A549 (cell line): ENCODE data around the gene KCTD6. TPM values are rescaled to one million over a fixed set of nuclear protein-coding genes. Genes with fewer than 3 reads are reported as not detected.
A peak's percentile ranks its signal among the peaks of the same experiment; 100 is the strongest.

Source experiments
- ATAC-seq, 2 experiments: fragments of 200-7000 bp in 1 of 2; fragments of >200 bp in 1 of 2; cut with Nextera tagmentation in 1 of 2; cut with Tn5 transposase in 1 of 2; 3 replicates each; pipeline versions ENCODE4 v1.8.0 to v1.9.1; 2018 to 2020; ENCODE audit warnings: mild to moderate bottlenecking in 1 of 2, moderate library complexity in 1 of 2
- CTCF ChIA-PET: fragments of 300-600 bp; sonication (Branson Sonifier 250); formaldehyde crosslinking; extraction: SDS; loops from one replicate; lab custom pipeline; 2021; ENCODE audit warnings: antibody characterized with exemption, inconsistent platforms; lab: Yijun Ruan, JAX
- POLR2A ChIA-PET: fragments of 350-600 bp; formaldehyde crosslinking; extraction: SDS; loops from one replicate; lab custom pipeline; 2021; ENCODE audit warnings: antibody characterized with exemption, inconsistent platforms; lab: Yijun Ruan, JAX
- DNase-seq, 2 experiments: peaks; one replicate each; pipeline versions ENCODE4 v3.0.0 to v3.0.0-alpha.2; 2011 to 2016; ENCODE audit warnings: low read depth in 1 of 2, low spot score in 1 of 2
- FAIRE-seq: peaks from 2 replicates; lab custom pipeline; 2011; peaks lifted over from hg19 to GRCh38; lab: Jason Lieb, UNC
- H3K27ac ChIP-seq, 2 experiments: fragments of >200 bp; sonication (Bioruptor Twin); formaldehyde crosslinking; 3 replicates each; pipeline ENCODE4 v1.5.1; 2016 to 2017
- H3K4me1 ChIP-seq: fragments of >200 bp; sonication (Bioruptor Twin); formaldehyde crosslinking; 3 replicates; pipeline ENCODE4 v1.6.1; 2016
- H3K4me2 ChIP-seq: fragments of >200 bp; sonication (Bioruptor Twin); formaldehyde crosslinking; 3 replicates; pipeline ENCODE4 v1.6.1; 2016
- H3K4me3 ChIP-seq: fragments of >200 bp; sonication (Bioruptor Twin); formaldehyde crosslinking; 3 replicates; pipeline ENCODE4 v1.5.1; 2016
- H3K9me3 ChIP-seq: fragments of >200 bp; sonication (Bioruptor Twin); formaldehyde crosslinking; 3 replicates; pipeline ENCODE4 v1.6.1; 2016
- BHLHE40 ChIP-seq: IDR thresholded peaks from 2 replicates; pipeline ENCODE4 v1.6.1; 2012; ENCODE audit warnings: low read depth, low read length, inconsistent platforms
- CBX8 ChIP-seq: fragments of 200-600 bp; sonication (generic); IDR thresholded peaks from 2 replicates; pipeline ENCODE4 v1.6.1; 2016
- CHD4 ChIP-seq: fragments of 200-600 bp; sonication (generic); IDR thresholded peaks from 2 replicates; pipeline ENCODE4 v1.6.1; 2016; ENCODE audit warnings: antibody characterized with exemption, mild to moderate bottlenecking, borderline replicate concordance
- EHMT2 ChIP-seq: fragments of 200-600 bp; sonication (generic); IDR thresholded peaks from 2 replicates; pipeline ENCODE4 v1.6.1; 2016; ENCODE audit warnings: antibody characterized with exemption, low read depth, mild to moderate bottlenecking, moderate library complexity
- ESRRA ChIP-seq: fragments of 150-350 bp; IDR thresholded peaks from 2 replicates; pipeline ENCODE4 v1.6.1; 2014; ENCODE audit warnings: mild to moderate bottlenecking, low read length, borderline replicate concordance
- FOSL2 ChIP-seq, 2 experiments: fragments of 450-650 bp in 1 of 2; fragments of >200 bp in 1 of 2; sonication (Bioruptor Twin) in 1 of 2; formaldehyde crosslinking; IDR thresholded peaks; 2 replicates each; pipeline versions ENCODE4 v1.5.0 to v1.6.1; 2016 to 2020; ENCODE audit warnings: mild to moderate bottlenecking in 1 of 2, moderate library complexity in 1 of 2
- FOXS1 ChIP-seq: fragments of 250-450 bp; sonication (Bioruptor Pico); IDR thresholded peaks from 2 replicates; pipeline ENCODE4 v1.5.0; 2020; ENCODE audit warnings: mild to moderate bottlenecking, moderate library complexity
- HEYL ChIP-seq: fragments of 250-450 bp; sonication (Bioruptor Pico); IDR thresholded peaks from 2 replicates; pipeline ENCODE4 v1.8.0; 2021; ENCODE audit warnings: mild to moderate bottlenecking, moderate library complexity
- JUN ChIP-seq, 2 experiments: fragments of >200 bp; sonication (Bioruptor Twin); formaldehyde crosslinking; IDR thresholded peaks; 2 replicates in 1 of 2; 3 replicates in 1 of 2; pipeline ENCODE4 v1.6.1; 2016 to 2017
- KDM1A ChIP-seq: fragments of 200-600 bp; sonication (generic); IDR thresholded peaks from 2 replicates; pipeline ENCODE4 v1.6.1; 2016; ENCODE audit warnings: low read depth, mild to moderate bottlenecking
- KDM5A ChIP-seq: fragments of 200-600 bp; sonication (generic); IDR thresholded peaks from 2 replicates; pipeline ENCODE4 v1.6.1; 2016; ENCODE audit warnings: antibody characterized with exemption, mild to moderate bottlenecking
- MAFK ChIP-seq: fragments of 450-650 bp; IDR thresholded peaks from 2 replicates; pipeline ENCODE4 v1.6.1; 2014; ENCODE audit not compliant: partially characterized antibody
- MYC ChIP-seq: IDR thresholded peaks from 2 replicates; pipeline ENCODE4 v1.6.1; 2012; ENCODE audit warnings: mild to moderate bottlenecking, inconsistent platforms, low read length, improper control_type of control experiment, borderline replicate concordance
- NPAS2 ChIP-seq: fragments of 250-450 bp; sonication (Bioruptor Pico); IDR thresholded peaks from 2 replicates; pipeline ENCODE4 v1.8.0; 2022; ENCODE audit warnings: mild to moderate bottlenecking, moderate library complexity, borderline replicate concordance
- NR3C1 ChIP-seq: fragments of >200 bp; sonication (Bioruptor Twin); formaldehyde crosslinking; IDR thresholded peaks from 3 replicates; pipeline ENCODE4 v1.6.1; 2017
- PHF8 ChIP-seq: fragments of 200-600 bp; sonication (generic); IDR thresholded peaks from 2 replicates; pipeline ENCODE4 v1.6.1; 2016; ENCODE audit warnings: low read depth, mild to moderate bottlenecking, antibody characterized with exemption, moderate library complexity, borderline replicate concordance
- RAD21 ChIP-seq, 2 experiments: fragments of >200 bp in 1 of 2; sonication (Bioruptor Twin) in 1 of 2; formaldehyde crosslinking in 1 of 2; IDR thresholded peaks in 1 of 2; conservative IDR thresholded peaks in 1 of 2; 2 replicates in 1 of 2; 3 replicates in 1 of 2; pipeline ENCODE4 v1.6.1; 2012 to 2018; ENCODE audit warnings: inconsistent platforms in 1 of 2
- SMC3 ChIP-seq: fragments of >200 bp; sonication (Bioruptor Twin); formaldehyde crosslinking; IDR thresholded peaks from 3 replicates; pipeline ENCODE4 v1.6.1; 2018; ENCODE audit warnings: inconsistent platforms
- TFCP2L1 ChIP-seq: fragments of 250-450 bp; sonication (Bioruptor Pico); IDR thresholded peaks from 2 replicates; pipeline ENCODE4 v1.5.0; 2021; ENCODE audit warnings: mild to moderate bottlenecking
- ZSCAN20 ChIP-seq: fragments of 250-450 bp; sonication (Bioruptor Pico); IDR thresholded peaks from 2 replicates; pipeline ENCODE4 v1.8.0; 2022; ENCODE audit warnings: mild to moderate bottlenecking, moderate library complexity
- WGBS: methylation state at CpG from one replicate; pipeline ENCODE4 v1.1.6; 2017; ENCODE audit errors: missing lambda C conversion rate; 5-methylcytosine and 5-hydroxymethylcytosine counted together
- polyA plus RNA-seq, 4 experiments: library from polyadenylated mRNA; depleted of rRNA in 3 of 4; stranded (reverse); fragments of >200 nt; fragmentation: RNase III in 1 of 4; extraction: RNeasy Plus Mini Kit Qiagen cat#74134 plus additional on column Dnase treatment in 1 of 4; gene quantifications; 2 replicates in 3 of 4; 3 replicates in 1 of 4; pipeline ENCODE4 v1.2.3, GENCODE V29; 2011 to 2017
- TF ChIP-seq, protein P1 (sequence below): fragments of >200 bp; sonication (Bioruptor Twin); formaldehyde crosslinking; IDR thresholded peaks from 3 replicates; pipeline ENCODE4 v1.5.1; 2016
- TF ChIP-seq, protein P2 (sequence below): fragments of 250-450 bp; sonication (Bioruptor Pico); IDR thresholded peaks from 2 replicates; pipeline ENCODE4 v1.5.0; 2021; ENCODE audit warnings: mild to moderate bottlenecking, moderate library complexity, borderline replicate concordance
- TF ChIP-seq, protein P3 (sequence below): fragments of >200 bp; sonication (Bioruptor Twin); formaldehyde crosslinking; IDR thresholded peaks from 3 replicates; pipeline ENCODE4 v1.6.1; 2016
- TF ChIP-seq, protein P4 (sequence below): IDR thresholded peaks from 2 replicates; pipeline ENCODE4 v1.6.1; 2012

Gene KCTD6
- polyA plus RNA-seq, 2 of the 4 experiments (the other 2 are of a cell fraction), result 8.1 to 24.4 TPM

DNA sequence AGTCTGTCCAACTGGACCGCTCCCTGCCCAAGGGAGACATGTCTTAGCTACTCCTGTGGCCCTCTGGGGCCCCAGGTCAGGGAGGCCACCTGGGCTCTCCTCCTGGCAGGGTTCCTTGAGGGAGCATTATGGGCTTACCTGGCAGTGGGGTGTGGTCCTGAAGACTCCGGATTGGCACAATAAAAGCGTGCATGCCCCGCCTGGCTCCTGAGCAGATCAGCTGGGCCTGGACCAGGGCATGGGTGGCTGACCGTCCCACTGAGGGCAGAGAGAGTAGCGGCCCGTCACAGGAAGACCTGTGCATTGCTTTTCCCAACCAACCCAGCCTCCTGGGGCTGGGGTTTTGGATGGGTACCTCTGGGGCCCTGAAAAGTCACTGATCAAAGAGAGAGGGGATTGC is 39.7 kb downstream of the KCTD6 start:
- ATAC-seq, result no peak
- H3K4me2 ChIP-seq, result no peak overlapping the region
- ChIA-PET CTCF (interaction anchor here (0.6 to 2.3 kb wide), 22 partner anchors 9 to 224 kb away, joined by 3 to 12 read pairs (median 4); partner anchors contain the start of genes HTD2, KCTD6 and RPP14), POLR2A (no interaction called here)
- no peak overlapping the region for H3K4me3 ChIP-seq
- TF ChIP-seq PHF8 (no peak), ESRRA (no peak), ZSCAN20 (no peak), CBX8 (no peak), BHLHE40 (no peak), RAD21 (conservative IDR thresholded peaks at IDR 0.05 in 1 of 2, IDR thresholded peaks at IDR 0.05 in 1 of 2) (no peak), KDM1A (no peak), FOSL2 (IDR thresholded peaks at IDR 0.05) (no peak), FOSL2 (CRISPR knock-in tag; IDR thresholded peaks at IDR 0.05) (no peak), CHD4 (no peak), MYC (no peak), FOXS1 (CRISPR knock-in tag) (no peak), KDM5A (no peak), NPAS2 (CRISPR knock-in tag) (no peak), MAFK (no peak)
- no peaks in the 10 kb centered on the region for H3K9me3 ChIP-seq
- WGBS, result 80% methylated on average over 1 of the region's 7 CpGs
- no peak overlapping the region for H3K27ac ChIP-seq
- peaks cover 55% of the 10 kb centered on the region for H3K4me1 ChIP-seq
- no peak for DNase-seq
- no peak for FAIRE-seq

DNA sequence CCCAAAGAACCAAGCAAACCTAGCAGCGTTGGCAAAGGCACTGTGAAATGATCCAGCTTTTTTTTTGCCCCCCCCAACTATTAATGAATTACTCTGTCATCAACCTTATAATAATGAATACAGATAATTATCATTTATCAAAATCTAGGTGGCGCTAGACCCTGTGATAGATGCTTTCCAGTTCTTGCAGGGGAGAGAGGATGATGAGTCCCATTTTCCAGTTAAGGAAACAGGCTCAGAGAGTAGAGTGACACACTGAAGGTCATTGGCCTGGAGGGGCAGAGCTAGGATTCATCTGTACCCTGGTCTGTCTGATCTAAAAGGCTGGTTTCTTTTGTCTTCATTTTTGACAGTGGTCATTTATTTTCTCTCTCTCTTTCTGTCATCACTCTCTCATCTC is 40.1 kb downstream of the KCTD6 start:
- H3K9me3 ChIP-seq, result no peaks in the 10 kb centered on the region
- DNase-seq, result peak in 1 of 2 experiments; percentile 49
- WGBS, result 47% methylated on average over 2 of the region's 2 CpGs
- TF ChIP-seq CHD4, result no peak
- TF ChIP-seq, protein P1, sequence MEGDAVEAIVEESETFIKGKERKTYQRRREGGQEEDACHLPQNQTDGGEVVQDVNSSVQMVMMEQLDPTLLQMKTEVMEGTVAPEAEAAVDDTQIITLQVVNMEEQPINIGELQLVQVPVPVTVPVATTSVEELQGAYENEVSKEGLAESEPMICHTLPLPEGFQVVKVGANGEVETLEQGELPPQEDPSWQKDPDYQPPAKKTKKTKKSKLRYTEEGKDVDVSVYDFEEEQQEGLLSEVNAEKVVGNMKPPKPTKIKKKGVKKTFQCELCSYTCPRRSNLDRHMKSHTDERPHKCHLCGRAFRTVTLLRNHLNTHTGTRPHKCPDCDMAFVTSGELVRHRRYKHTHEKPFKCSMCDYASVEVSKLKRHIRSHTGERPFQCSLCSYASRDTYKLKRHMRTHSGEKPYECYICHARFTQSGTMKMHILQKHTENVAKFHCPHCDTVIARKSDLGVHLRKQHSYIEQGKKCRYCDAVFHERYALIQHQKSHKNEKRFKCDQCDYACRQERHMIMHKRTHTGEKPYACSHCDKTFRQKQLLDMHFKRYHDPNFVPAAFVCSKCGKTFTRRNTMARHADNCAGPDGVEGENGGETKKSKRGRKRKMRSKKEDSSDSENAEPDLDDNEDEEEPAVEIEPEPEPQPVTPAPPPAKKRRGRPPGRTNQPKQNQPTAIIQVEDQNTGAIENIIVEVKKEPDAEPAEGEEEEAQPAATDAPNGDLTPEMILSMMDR, result peak; percentile 31
- H3K4me2 ChIP-seq, result no peak overlapping the region
- H3K4me1 ChIP-seq, result peaks cover 55% of the 10 kb centered on the region
- H3K4me3 ChIP-seq, result no peak overlapping the region
- no peak for FAIRE-seq
- ChIA-PET POLR2A (no interaction called here), CTCF (interaction anchor here (0.6 to 2.3 kb wide), 21 partner anchors 9 to 225 kb away, joined by 3 to 12 read pairs (median 4); partner anchors contain the start of genes HTD2, KCTD6 and RPP14)
- ATAC-seq, result peak; percentile 26 to 46; a peak in 4 of 6 replicates
- H3K27ac ChIP-seq, result no peak overlapping the region

DNA sequence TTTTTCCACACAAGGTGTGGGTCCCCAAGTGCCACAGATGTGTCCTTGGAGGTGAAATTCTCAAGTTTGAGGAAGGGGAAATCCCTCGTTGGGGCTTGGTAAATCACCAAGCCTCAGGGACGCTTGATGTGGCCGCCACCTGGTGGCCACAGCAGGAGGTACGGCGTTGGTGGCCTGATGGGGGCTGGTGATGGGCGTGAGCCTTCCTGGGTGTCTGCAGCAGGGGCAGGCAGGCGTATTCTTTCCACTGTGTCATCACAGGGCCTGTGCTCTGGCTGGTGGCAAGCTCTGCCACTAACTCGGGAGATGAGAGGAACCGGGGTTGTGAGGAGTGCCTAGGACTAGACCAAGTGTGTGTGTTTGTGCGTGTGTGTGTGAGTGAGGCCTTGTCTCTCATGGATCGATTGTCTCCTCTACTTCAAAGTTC is 40.9 kb downstream of the KCTD6 start:
- Histone ChIP-seq H3K4me3 (no peak overlapping the region), H3K4me2 (0 out of 3 replicates have a peak overlapping the region, but pooled peaks have one; percentile 16), H3K9me3 (no peaks in the 10 kb centered on the region), H3K27ac (peak overlapping the region; percentile 30 to 64; a peak in 5 of 6 replicates), H3K4me1 (peaks cover 60% of the 10 kb centered on the region)
- no peak for FAIRE-seq
- peak; percentile 69 to 74 for DNase-seq
- ATAC-seq, result peak; percentile 76 to 85; a peak in 5 of 6 replicates
- ChIA-PET CTCF (interaction anchor here (0.5 to 2.3 kb wide), 17 partner anchors 10 to 226 kb away, joined by 3 to 11 read pairs (median 4); partner anchors contain the start of genes HTD2 and RPP14), POLR2A (no interaction called here)
- 38% methylated on average over 6 of the region's 11 CpGs for WGBS
- TF ChIP-seq, protein P1, result peak; percentile 80
- TF ChIP-seq, protein P2, sequence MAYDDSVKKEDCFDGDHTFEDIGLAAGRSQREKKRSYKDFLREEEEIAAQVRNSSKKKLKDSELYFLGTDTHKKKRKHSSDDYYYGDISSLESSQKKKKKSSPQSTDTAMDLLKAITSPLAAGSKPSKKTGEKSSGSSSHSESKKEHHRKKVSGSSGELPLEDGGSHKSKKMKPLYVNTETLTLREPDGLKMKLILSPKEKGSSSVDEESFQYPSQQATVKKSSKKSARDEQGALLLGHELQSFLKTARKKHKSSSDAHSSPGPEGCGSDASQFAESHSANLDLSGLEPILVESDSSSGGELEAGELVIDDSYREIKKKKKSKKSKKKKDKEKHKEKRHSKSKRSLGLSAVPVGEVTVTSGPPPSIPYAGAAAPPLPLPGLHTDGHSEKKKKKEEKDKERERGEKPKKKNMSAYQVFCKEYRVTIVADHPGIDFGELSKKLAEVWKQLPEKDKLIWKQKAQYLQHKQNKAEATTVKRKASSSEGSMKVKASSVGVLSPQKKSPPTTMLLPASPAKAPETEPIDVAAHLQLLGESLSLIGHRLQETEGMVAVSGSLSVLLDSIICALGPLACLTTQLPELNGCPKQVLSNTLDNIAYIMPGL (CRISPR knock-in tag), result no peak
- TF ChIP-seq SMC3 (peak; percentile 93), MYC (no peak), CHD4 (no peak), EHMT2 (no peak), FOSL2 (IDR thresholded peaks at IDR 0.05) (no peak), FOSL2 (CRISPR knock-in tag; IDR thresholded peaks at IDR 0.05) (no peak), TFCP2L1 (no peak), RAD21 (conservative IDR thresholded peaks at IDR 0.05 in 1 of 2, IDR thresholded peaks at IDR 0.05 in 1 of 2) (peak; percentile 85), JUN (IDR thresholded peaks at IDR 0.05) (no peak), NR3C1 (no peak), HEYL (CRISPR knock-in tag) (no peak)
- TF ChIP-seq, protein P3, sequence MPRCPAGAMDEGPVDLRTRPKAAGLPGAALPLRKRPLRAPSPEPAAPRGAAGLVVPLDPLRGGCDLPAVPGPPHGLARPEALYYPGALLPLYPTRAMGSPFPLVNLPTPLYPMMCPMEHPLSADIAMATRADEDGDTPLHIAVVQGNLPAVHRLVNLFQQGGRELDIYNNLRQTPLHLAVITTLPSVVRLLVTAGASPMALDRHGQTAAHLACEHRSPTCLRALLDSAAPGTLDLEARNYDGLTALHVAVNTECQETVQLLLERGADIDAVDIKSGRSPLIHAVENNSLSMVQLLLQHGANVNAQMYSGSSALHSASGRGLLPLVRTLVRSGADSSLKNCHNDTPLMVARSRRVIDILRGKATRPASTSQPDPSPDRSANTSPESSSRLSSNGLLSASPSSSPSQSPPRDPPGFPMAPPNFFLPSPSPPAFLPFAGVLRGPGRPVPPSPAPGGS, result no peak
- TF ChIP-seq, protein P4, sequence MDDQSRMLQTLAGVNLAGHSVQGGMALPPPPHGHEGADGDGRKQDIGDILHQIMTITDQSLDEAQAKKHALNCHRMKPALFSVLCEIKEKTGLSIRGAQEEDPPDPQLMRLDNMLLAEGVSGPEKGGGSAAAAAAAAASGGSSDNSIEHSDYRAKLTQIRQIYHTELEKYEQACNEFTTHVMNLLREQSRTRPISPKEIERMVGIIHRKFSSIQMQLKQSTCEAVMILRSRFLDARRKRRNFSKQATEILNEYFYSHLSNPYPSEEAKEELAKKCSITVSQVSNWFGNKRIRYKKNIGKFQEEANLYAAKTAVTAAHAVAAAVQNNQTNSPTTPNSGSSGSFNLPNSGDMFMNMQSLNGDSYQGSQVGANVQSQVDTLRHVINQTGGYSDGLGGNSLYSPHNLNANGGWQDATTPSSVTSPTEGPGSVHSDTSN, result no peak
